GM12878 (cell line): ENCODE measurements around the gene LMX1B. TPM values are rescaled to one million over a fixed set of nuclear protein-coding genes. Genes with fewer than 3 reads are reported as not detected.

Source experiments
- CEBPZ ChIP-seq: fragments of 150-350 bp; IDR thresholded peaks from 2 replicates; pipeline ENCODE4 v1.6.1; 2016; ENCODE audit warnings: low read depth, low read length
- EZH2 ChIP-seq: IDR thresholded peaks from 2 replicates; pipeline ENCODE4 v1.6.1; 2012; ENCODE audit warnings: low read depth, mild to moderate bottlenecking, control low read depth, inconsistent platforms, low read length, borderline replicate concordance; ENCODE audit not compliant: control insufficient read depth
- FOXM1 ChIP-seq: IDR thresholded peaks from 2 replicates; pipeline ENCODE4 v1.6.1; 2012; ENCODE audit warnings: low read depth, mild to moderate bottlenecking, inconsistent platforms, low read length, moderate library complexity
- RAD21 ChIP-seq: IDR thresholded peaks from 2 replicates; pipeline ENCODE4 v1.6.1; 2011; ENCODE audit warnings: mild to moderate bottlenecking, low read depth, low read length, moderate library complexity; ENCODE audit not compliant: insufficient read depth
- RB1 ChIP-seq: fragments of 450-650 bp; formaldehyde crosslinking; IDR thresholded peaks from 2 replicates; pipeline ENCODE4 v1.6.1; 2017; ENCODE audit warnings: mild to moderate bottlenecking, borderline replicate concordance
- RCOR1 ChIP-seq: conservative IDR thresholded peaks from 2 replicates; pipeline ENCODE4 v1.6.1; 2012; ENCODE audit warnings: low read depth, low read length, improper control_type of control experiment
- SKIL ChIP-seq: fragments of 450-650 bp; IDR thresholded peaks from 2 replicates; pipeline ENCODE4 v1.6.1; 2017; ENCODE audit warnings: mild to moderate bottlenecking, low read depth, inconsistent platforms; ENCODE audit not compliant: poor library complexity, severe bottlenecking
- polyA plus RNA-seq, 11 experiments: library from polyadenylated mRNA; depleted of rRNA in 4 of 11; unstranded in 6 of 11; stranded (reverse) in 5 of 11; fragments of >200 nt; fragmentation: Nextera tagmentation in 4 of 11; fragmentation: Illumina TruSeq in 1 of 11; extraction: Ambion mirVana in 4 of 11; extraction: Trizol in 1 of 11; gene quantifications; 1 replicate in 1 of 11; 2 replicates in 10 of 11; pipeline versions ENCODE4 v1.2.1 to v1.2.3, GENCODE V29; 2011 to 2016; ENCODE audit warnings: inconsistent platforms in 2 of 11, missing spikeins in 2 of 11, low read depth in 1 of 11
- total RNA-seq, 4 experiments: library from RNA; depleted of rRNA in 3 of 4; stranded (reverse); fragments of >200 nt in 3 of 4; fragmentation: Illumina TruSeq in 1 of 4; extraction: Trizol in 1 of 4; gene quantifications; 2 replicates each; pipeline versions ENCODE4 v1.2.1 to v1.2.3, GENCODE V29; 2013 to 2021

Gene LMX1B
- total and polyA plus RNA-seq, 10 of the 15 experiments (the other 5 are each of a cell fraction or from before 2014, with no cell fraction given): not detected

GRCh38 chr9:126705767-126706697, 92.3 kb downstream of the LMX1B start (continued):
- TF ChIP-seq CEBPZ (no peak), SKIL (no peak), EZH2 (no peak), RCOR1 (no peak), RAD21 (peak; percentile 46), RB1 (no peak), FOXM1 (no peak)
- TF ChIP-seq, all 136 proteins: peak for 4
